Stomach (tissue), 9 donors: ENCODE results near the gene PRLH. TPM values are rescaled to one million over a fixed set of nuclear protein-coding genes. Genes with fewer than 3 reads are reported as not detected.
"Not testable (repeated sequence)": the region's sequence is repeated elsewhere in the genome, so short reads cannot be mapped to it uniquely, and the experiment has no call there.

Experiments
- DNase-seq, 2 donors: peaks; one replicate each; pipeline versions ENCODE4 v3.0.0 to v3.0.0-alpha.2; 2013 to 2019
- H3K27ac ChIP-seq, 5 donors: fragments of 200-600 bp in 4 of 5; sonication (generic) in 4 of 5; one replicate each; pipeline ENCODE4 v1.5.1; 2013 to 2019; ENCODE audit warnings: mild to moderate bottlenecking in 1 of 5, moderate library complexity in 1 of 5
- H3K27me3 ChIP-seq, 3 donors: fragments of 200-600 bp; sonication (generic); one replicate each; pipeline ENCODE4 v1.5.1; 2017 to 2019; ENCODE audit warnings: mixed run types in 1 of 3
- H3K36me3 ChIP-seq, 4 donors: fragments of 200-600 bp; sonication (generic); 1 replicate in 3 of 4; 2 replicates in 1 of 4; pipeline ENCODE4 v1.5.1; 2016 to 2019
- H3K4me1 ChIP-seq, 4 donors: fragments of 200-600 bp; sonication (generic); one replicate each; pipeline ENCODE4 v1.5.1; 2016 to 2019
- H3K4me3 ChIP-seq, 4 donors: fragments of 200-600 bp; sonication (generic) in 3 of 4; one replicate each; pipeline ENCODE4 v1.5.1; 2016 to 2019; ENCODE audit warnings: mild to moderate bottlenecking in 1 of 4
- H3K9me3 ChIP-seq, 4 donors: fragments of 200-600 bp; sonication (generic); one replicate each; pipeline ENCODE4 v1.5.1; 2016 to 2019
- CTCF ChIP-seq, 7 experiments: fragments of 450-650 bp in 4 of 7; fragments of 200-600 bp in 3 of 7; sonication (generic) in 3 of 7; IDR thresholded peaks; one replicate each; pipeline ENCODE4 v1.5.1; 2016 to 2019; ENCODE audit warnings: antibody characterized with exemption in 7 of 7, control low read depth in 2 of 7, mild to moderate bottlenecking in 1 of 7
- EP300 ChIP-seq: sonication (generic); formaldehyde crosslinking; IDR thresholded peaks from one replicate; pipeline ENCODE4 v1.6.1; 2017; ENCODE audit warnings: antibody characterized with exemption
- POLR2A ChIP-seq, 4 donors: fragments of 450-650 bp; IDR thresholded peaks; one replicate each; pipeline ENCODE4 v1.6.1; 2016; ENCODE audit warnings: antibody characterized with exemption in 4 of 4, control low read depth in 2 of 4, mild to moderate bottlenecking in 1 of 4, moderate library complexity in 1 of 4
- POLR2AphosphoS5 ChIP-seq, 3 donors: sonication (generic); formaldehyde crosslinking; IDR thresholded peaks; one replicate each; pipeline ENCODE4 v1.6.1; 2016; ENCODE audit warnings: antibody characterized with exemption in 3 of 3
- WGBS, 5 donors: extraction: QIAGEN DNeasy Blood & Tissue Kit in 3 of 5; methylation state at CpG; one replicate each; pipeline versions ENCODE4 v1.1.5 to v1.1.7; 2013 to 2018; 5-methylcytosine and 5-hydroxymethylcytosine counted together
- intact Hi-C: fragments of 100-400 bp; cut with DNase I; formaldehyde crosslinking; loops from one replicate; pipeline ENCODE4 v1.15.1; 2023; ENCODE audit warnings: low total_unique reads
- polyA plus RNA-seq, 3 donors: library from polyadenylated mRNA; stranded (reverse); fragments of 200-250 nt; gene quantifications; one replicate each; pipeline ENCODE4 v1.2.3, GENCODE V29; 2013
- total RNA-seq, 5 donors: library from RNA; depleted of rRNA; stranded (reverse); fragments of >200 nt; gene quantifications; one replicate each; pipeline versions ENCODE4 v1.1.0 to v1.2.3, GENCODE V29; 2014 to 2016
- donor health status: healthy with polysubstance abuse.
- donor health status: Bipolar disorder and iron deficiency.
- donor health status: healthy.

Gene PRLH
- total and polyA plus RNA-seq, 8 donors: not detected

DNA sequence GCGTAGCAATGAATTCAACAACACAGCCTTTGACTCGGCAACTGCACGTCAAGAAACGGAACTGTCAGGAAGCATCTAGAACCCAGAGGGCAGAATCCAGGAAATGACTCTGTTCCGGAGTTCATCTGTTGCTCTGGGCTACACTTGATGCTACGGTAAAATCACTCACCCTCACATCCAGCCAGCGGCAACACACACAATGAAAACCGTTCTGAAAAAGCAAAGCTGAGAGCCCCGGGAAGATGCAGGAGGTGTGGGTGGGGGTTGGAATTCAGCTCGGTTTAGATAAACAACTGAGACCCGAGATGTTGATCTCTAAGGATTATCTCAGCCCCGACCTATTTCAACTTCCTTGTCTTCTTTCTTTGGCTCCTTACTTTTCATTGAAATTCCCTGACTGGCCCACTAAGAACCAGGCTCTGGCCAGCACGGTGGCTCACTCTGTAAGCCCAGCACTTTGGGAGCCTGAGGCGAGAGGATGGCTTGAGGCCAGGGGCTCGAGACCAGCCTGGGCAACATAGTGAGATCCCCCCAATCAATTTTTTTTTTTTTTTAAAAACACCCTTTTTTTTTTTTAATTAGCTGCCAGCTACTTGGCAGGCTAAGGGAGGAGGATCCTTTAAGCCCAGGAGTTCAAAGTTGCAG, 37.5 kb downstream of the PRLH start:
- H3K4me3 ChIP-seq: no peak overlapping the region
- no peaks in the 10 kb centered on the region for H3K36me3 ChIP-seq
- peaks cover 11 to 43% (median 32%) of the 10 kb centered on the region in 4 donors for H3K4me1 ChIP-seq
- H3K9me3 ChIP-seq: no peaks in the 10 kb centered on the region
- intact Hi-C loops: no loop called here
- WGBS, 5 donors: 32 to 58% (median 50%) methylated on average over 15 of the region's 15 CpGs
- H3K27ac ChIP-seq: peak overlapping the region in 4 of 5 donors; percentile 31 to 67 (median 58)
- DNase-seq: peak in 1 of 2 donors; percentile 89
- no peak for TF ChIP-seq EP300
- TF ChIP-seq POLR2AphosphoS5 (IDR thresholded peaks at IDR 0.05): peak in 2 of 3 donors; percentile 50 to 71
- no peak for TF ChIP-seq CTCF (IDR thresholded peaks at IDR 0.05)
- TF ChIP-seq POLR2A (IDR thresholded peaks at IDR 0.05): no peak
- H3K27me3 ChIP-seq: no peaks in the 10 kb centered on the region

DNA sequence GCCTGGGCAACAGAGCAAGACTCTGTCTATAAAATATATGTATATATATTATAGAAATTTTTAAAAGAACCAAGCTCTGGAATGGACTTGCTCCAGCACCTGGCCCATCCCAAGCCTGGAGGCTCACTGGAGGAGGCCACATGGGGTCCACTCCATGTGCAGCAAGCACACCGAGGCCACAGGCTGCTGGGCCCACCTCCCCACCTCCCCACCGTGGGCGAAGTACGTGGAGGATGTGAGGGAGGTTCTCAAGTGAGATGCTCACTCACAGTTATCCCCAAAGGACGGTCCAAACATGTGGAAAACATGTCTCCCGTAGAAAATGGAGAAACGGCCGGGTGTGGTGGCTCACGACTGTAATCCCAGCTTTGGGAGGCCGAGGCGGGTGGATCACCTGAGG, 38.0 kb downstream of the PRLH start:
- WGBS, 5 donors: 88 to 95% (median 91%) methylated on average over 11 of the region's 11 CpGs
- Histone ChIP-seq H3K27ac (peak overlapping the region in 2 of 5 donors; percentile 61 to 67), H3K4me3 (no peak overlapping the region), H3K36me3 (no peaks in the 10 kb centered on the region), H3K9me3 (no peaks in the 10 kb centered on the region), H3K27me3 (no peaks in the 10 kb centered on the region), H3K4me1 (peaks cover 11 to 40% (median 29%) of the 10 kb centered on the region in 4 donors)
- intact Hi-C loops: no loop called here
- DNase-seq: no peak
- TF ChIP-seq EP300 (no peak), POLR2AphosphoS5 (IDR thresholded peaks at IDR 0.05) (no peak), CTCF (IDR thresholded peaks at IDR 0.05) (no peak), POLR2A (IDR thresholded peaks at IDR 0.05) (no peak)

DNA sequence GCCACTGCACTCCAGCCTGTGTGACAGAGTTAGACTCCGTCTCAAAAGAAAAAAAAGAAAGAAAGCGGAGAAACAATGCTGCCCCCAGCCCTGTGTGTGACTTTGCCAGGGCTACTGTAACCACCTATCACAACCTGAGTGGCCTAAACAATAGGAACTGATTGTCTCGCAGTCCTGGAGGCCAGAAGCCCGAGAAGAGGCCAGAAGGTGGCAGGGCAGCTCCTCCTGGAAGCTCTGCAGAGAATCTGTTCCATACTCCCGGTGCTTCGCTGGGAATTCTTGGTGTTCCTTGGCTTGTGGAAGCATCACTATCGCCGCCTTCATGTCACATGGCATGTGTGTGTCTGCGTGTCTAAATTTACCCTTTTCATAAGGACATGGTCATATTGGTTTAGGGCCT, 38.6 kb downstream of the PRLH start:
- WGBS, 5 donors: 74 to 89% (median 77%) methylated on average over 9 of the region's 9 CpGs
- Histone ChIP-seq H3K27ac (no peak overlapping the region), H3K36me3 (no peaks in the 10 kb centered on the region), H3K4me3 (no peak overlapping the region), H3K9me3 (no peaks in the 10 kb centered on the region), H3K4me1 (peaks cover 6 to 34% (median 23%) of the 10 kb centered on the region in 4 donors), H3K27me3 (no peaks in the 10 kb centered on the region)
- DNase-seq: peak; percentile 44 to 56
- no peak for TF ChIP-seq EP300
- TF ChIP-seq CTCF (IDR thresholded peaks at IDR 0.05): peak in 2 of 7 experiments; percentile 30 to 37
- intact Hi-C loops: no loop called here

- DNase-seq, H3K27ac ChIP-seq, H3K36me3 ChIP-seq, intact Hi-C loops, H3K9me3 ChIP-seq, H3K4me3 ChIP-seq, H3K27me3 ChIP-seq: not testable (repeated sequence)
- 87 to 99% (median 95%) methylated on average over 4 of the region's 4 CpGs for WGBS, 5 donors
- H3K4me1 ChIP-seq: peaks cover 4 to 19% (median 10%) of the 10 kb centered on the region in 4 donors
These were observed 40.1 kb downstream of the PRLH start for GRCh38 chr2:237606522-237606921.
